Esophagus squamous epithelium (tissue), 5 donors: ENCODE measurements around the gene TAS2R60. TPM values are rescaled to one million over a fixed set of nuclear protein-coding genes. Genes with fewer than 3 reads are reported as not detected.

Source experiments
- DNase-seq: peaks from one replicate; lab custom pipeline; 2025; lab: John Stamatoyannopoulos, UW
- H3K27ac ChIP-seq, 4 donors: fragments of 200-600 bp; sonication (generic); one replicate each; pipeline ENCODE4 v1.5.1; 2016 to 2019; ENCODE audit warnings: mild to moderate bottlenecking in 1 of 4
- H3K27me3 ChIP-seq, 4 donors: fragments of 200-600 bp; sonication (generic); 1 replicate in 3 of 4; 2 replicates in 1 of 4; pipeline versions ENCODE4 v1.5.1 to v1.6.0; 2017 to 2021; ENCODE audit warnings: antibody characterized with exemption in 1 of 4
- H3K36me3 ChIP-seq, 3 donors: fragments of 200-600 bp; sonication (generic); one replicate each; pipeline ENCODE4 v1.5.1; 2016 to 2019
- H3K4me1 ChIP-seq, 3 donors: fragments of 200-600 bp; sonication (generic); one replicate each; pipeline ENCODE4 v1.5.1; 2017 to 2019
- H3K4me3 ChIP-seq, 4 donors: fragments of 200-600 bp; sonication (generic); 1 replicate in 3 of 4; 2 replicates in 1 of 4; pipeline ENCODE4 v1.5.1; 2016 to 2019; ENCODE audit warnings: mild to moderate bottlenecking in 2 of 4, moderate library complexity in 1 of 4
- H3K9me3 ChIP-seq, 3 donors: fragments of 200-600 bp; sonication (generic); one replicate each; pipeline ENCODE4 v1.5.1; 2016 to 2019
- CTCF ChIP-seq, 6 experiments: fragments of 450-650 bp in 4 of 6; fragments of 200-600 bp in 2 of 6; sonication (generic) in 2 of 6; IDR thresholded peaks; one replicate each; pipeline ENCODE4 v1.5.1; 2016 to 2019; ENCODE audit warnings: antibody characterized with exemption in 6 of 6, mild to moderate bottlenecking in 4 of 6, moderate library complexity in 4 of 6
- POLR2A ChIP-seq, 4 donors: fragments of 450-650 bp; IDR thresholded peaks; one replicate each; pipeline ENCODE4 v1.6.1; 2017; ENCODE audit warnings: antibody characterized with exemption in 4 of 4, mild to moderate bottlenecking in 4 of 4, moderate library complexity in 3 of 4
- WGBS, 2 donors: methylation state at CpG; one replicate each; pipeline ENCODE4 v1.1.5; 2018; 5-methylcytosine and 5-hydroxymethylcytosine counted together
- intact Hi-C: fragments of 100-400 bp; cut with DNase I; formaldehyde crosslinking; loops from one replicate; pipeline ENCODE4 v1.15.0; 2022
- total RNA-seq, 4 donors: library from RNA; depleted of rRNA; stranded (reverse); fragments of >200 nt; gene quantifications; one replicate each; pipeline ENCODE4 v1.1.0, GENCODE V29; 2016
- donor health status: DM: yes; HTN: yes; CAD: no.

TAS2R60 gene
- total RNA-seq, 4 donors from 2014 or later, result not detected

- no peaks in the 10 kb centered on the region for H3K9me3 ChIP-seq
- intact Hi-C loops, result no loop called here
- H3K4me3 ChIP-seq, result no peak overlapping the region
- H3K27ac ChIP-seq, result no peak overlapping the region
- H3K4me1 ChIP-seq, result peaks cover 15 to 47% (median 22%) of the 10 kb centered on the region in 3 donors
- no peaks in the 10 kb centered on the region for H3K27me3 ChIP-seq
- H3K36me3 ChIP-seq, result peaks cover 2 to 100% (median 12%) of the 10 kb centered on the region in 3 donors
- TF ChIP-seq CTCF (IDR thresholded peaks at IDR 0.05), result no peak
- 0 to 80% methylated on average over 1 to 7 of the region's 7 CpGs for WGBS, 2 donors
- DNase-seq, result no peak
Observed at GRCh38 chr7:143396182-143396581, 47.1 kb upstream of the TAS2R60 start.

GRCh38 chr7:143396625-143397556 lies 46.4 kb upstream of the TAS2R60 start:
- H3K4me3 ChIP-seq, result no peak overlapping the region
- WGBS, 2 donors, result 88 to 92% methylated on average over 11 to 21 of the region's 28 CpGs
- intact Hi-C loops, result no loop called here
- no peaks in the 10 kb centered on the region for H3K9me3 ChIP-seq
- no peak for TF ChIP-seq CTCF (IDR thresholded peaks at IDR 0.05)
- no peak for TF ChIP-seq POLR2A (IDR thresholded peaks at IDR 0.05)
- H3K4me1 ChIP-seq, result peaks cover 8 to 40% (median 14%) of the 10 kb centered on the region in 3 donors
- no peak overlapping the region for H3K27ac ChIP-seq
- H3K27me3 ChIP-seq, result no peaks in the 10 kb centered on the region
- H3K36me3 ChIP-seq, result peaks cover 5 to 100% (median 6%) of the 10 kb centered on the region in 3 donors
- no peak for DNase-seq

GRCh38 chr7:143397710-143398530 lies 45.3 kb upstream of the TAS2R60 start:
- H3K36me3 ChIP-seq, result peaks cover 0 to 90% (median 6%) of the 10 kb centered on the region in 3 donors
- TF ChIP-seq POLR2A (IDR thresholded peaks at IDR 0.05), result no peak
- TF ChIP-seq CTCF (IDR thresholded peaks at IDR 0.05), result no peak
- no peak overlapping the region for H3K4me3 ChIP-seq
- no peaks in the 10 kb centered on the region for H3K27me3 ChIP-seq
- DNase-seq, result no peak
- peaks cover 0 to 29% (median 6%) of the 10 kb centered on the region in 3 donors for H3K4me1 ChIP-seq
- 77 to 89% methylated on average over 8 to 15 of the region's 16 CpGs for WGBS, 2 donors
- H3K27ac ChIP-seq, result no peak overlapping the region
- no peaks in the 10 kb centered on the region for H3K9me3 ChIP-seq
- intact Hi-C loops, result no loop called here

GRCh38 chr7:143398616-143399015 lies 44.6 kb upstream of the TAS2R60 start:
- WGBS, 2 donors, result 75% methylated on average over 4 of the region's 14 CpGs; no CpG with 5 or more reads in 1 of the 2 donors

More at GRCh38 chr7:143398616-143399015, 44.6 kb upstream of the TAS2R60 start:
- H3K4me1 ChIP-seq, result peaks cover 0 to 22% (median 0%) of the 10 kb centered on the region in 3 donors
- DNase-seq, result no peak
- TF ChIP-seq CTCF (IDR thresholded peaks at IDR 0.05) (no peak), POLR2A (IDR thresholded peaks at IDR 0.05) (no peak)
- no peaks in the 10 kb centered on the region for H3K9me3 ChIP-seq
- H3K4me3 ChIP-seq, result no peak overlapping the region
- peaks cover 0 to 89% (median 6%) of the 10 kb centered on the region in 3 donors for H3K36me3 ChIP-seq
- intact Hi-C loops, result no loop called here
- H3K27ac ChIP-seq, result no peak overlapping the region
- no peaks in the 10 kb centered on the region for H3K27me3 ChIP-seq
